Fibroblast of lung (primary cell): ENCODE measurements around the gene ACYP2.
"Not testable (repeated sequence)": the region's sequence is repeated elsewhere in the genome, so short reads cannot be mapped to it uniquely, and the experiment has no call there.

Experiments used
- EZH2 ChIP-seq: IDR thresholded peaks from 2 replicates; pipeline ENCODE4 v1.5.1; 2012; ENCODE audit warnings: low read length, control low read depth, mild to moderate bottlenecking; ENCODE audit errors: missing control alignments
- TF ChIP-seq, protein P1 (sequence below), 2 donors: IDR thresholded peaks in 1 of 2; conservative IDR thresholded peaks in 1 of 2; 1 replicate in 1 of 2; 2 replicates in 1 of 2; pipeline ENCODE4 v1.5.1; 2011 to 2012; ENCODE audit warnings: low read length in 2 of 2, control low read depth in 1 of 2, inconsistent platforms in 1 of 2, low read depth in 1 of 2, mild to moderate bottlenecking in 1 of 2

DNA sequence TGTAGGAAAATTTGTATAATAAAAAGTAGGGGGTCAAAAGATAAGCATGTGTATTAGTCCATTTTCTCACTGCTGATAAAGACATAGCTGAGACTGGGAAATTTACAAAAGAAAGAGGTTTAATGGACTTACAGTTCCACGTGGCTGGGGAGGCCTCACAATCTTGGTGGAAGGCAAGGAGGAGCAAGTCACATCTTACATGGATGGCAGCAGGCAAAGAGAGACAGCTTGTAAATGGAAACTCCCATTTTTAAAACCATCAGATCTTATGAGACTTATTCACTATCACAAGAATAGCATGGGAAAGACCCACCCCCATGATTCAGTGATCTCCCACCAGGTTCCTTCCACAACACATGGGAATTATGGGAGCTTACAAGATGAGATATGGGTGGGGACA is 149.7 kb downstream of the ACYP2 start:
- not testable (repeated sequence) for TF ChIP-seq EZH2
- TF ChIP-seq, protein P1, sequence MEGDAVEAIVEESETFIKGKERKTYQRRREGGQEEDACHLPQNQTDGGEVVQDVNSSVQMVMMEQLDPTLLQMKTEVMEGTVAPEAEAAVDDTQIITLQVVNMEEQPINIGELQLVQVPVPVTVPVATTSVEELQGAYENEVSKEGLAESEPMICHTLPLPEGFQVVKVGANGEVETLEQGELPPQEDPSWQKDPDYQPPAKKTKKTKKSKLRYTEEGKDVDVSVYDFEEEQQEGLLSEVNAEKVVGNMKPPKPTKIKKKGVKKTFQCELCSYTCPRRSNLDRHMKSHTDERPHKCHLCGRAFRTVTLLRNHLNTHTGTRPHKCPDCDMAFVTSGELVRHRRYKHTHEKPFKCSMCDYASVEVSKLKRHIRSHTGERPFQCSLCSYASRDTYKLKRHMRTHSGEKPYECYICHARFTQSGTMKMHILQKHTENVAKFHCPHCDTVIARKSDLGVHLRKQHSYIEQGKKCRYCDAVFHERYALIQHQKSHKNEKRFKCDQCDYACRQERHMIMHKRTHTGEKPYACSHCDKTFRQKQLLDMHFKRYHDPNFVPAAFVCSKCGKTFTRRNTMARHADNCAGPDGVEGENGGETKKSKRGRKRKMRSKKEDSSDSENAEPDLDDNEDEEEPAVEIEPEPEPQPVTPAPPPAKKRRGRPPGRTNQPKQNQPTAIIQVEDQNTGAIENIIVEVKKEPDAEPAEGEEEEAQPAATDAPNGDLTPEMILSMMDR (conservative IDR thresholded peaks at IDR 0.05 in 1 of 2, IDR thresholded peaks at IDR 0.05 in 1 of 2; ENCODE audit: low read depth in 1 of 2, low read length in 2 of 2) = not testable (repeated sequence)
